ENCODE data around the gene HOXB6.

- TF ChIP-seq CTCF (IDR thresholded peaks at IDR 0.05): no peak
- no peak for TF ChIP-seq POLR2A (IDR thresholded peaks at IDR 0.05)
Measured at GRCh38 chr17:48566717-48567116, 38.1 kb downstream of the HOXB6 start.
